Keratinocyte (primary cell): Measurements from ENCODE around the gene NUP133. TPM values are rescaled to one million over a fixed set of nuclear protein-coding genes. Genes with fewer than 3 reads are reported as not detected.
"Not testable (repeated sequence)": the region's sequence is repeated elsewhere in the genome, so short reads cannot be mapped to it uniquely, and the experiment has no call there.

Experiments
- DNase-seq: peaks from one replicate; pipeline ENCODE4 v3.0.0-alpha.2; 2011; ENCODE audit warnings: low read depth, missing footprints, low spot score
- FAIRE-seq: peaks from 2 replicates; lab custom pipeline; 2011; peaks lifted over from hg19 to GRCh38; lab: Jason Lieb, UNC
- H2AFZ ChIP-seq: 2 replicates; pipeline ENCODE4 v1.6.0; 2012; ENCODE audit warnings: low read length, control low read depth, inconsistent platforms; ENCODE audit not compliant: control insufficient read depth
- H3K27ac ChIP-seq: 2 replicates; pipeline ENCODE4 v1.5.1; 2011; ENCODE audit warnings: low read length; ENCODE audit not compliant: control insufficient read depth, insufficient read depth
- H3K27me3 ChIP-seq: 3 replicates; pipeline ENCODE4 v1.6.0; 2011; ENCODE audit warnings: low read length; ENCODE audit not compliant: control insufficient read depth, insufficient read depth; ENCODE audit errors: extremely low read depth
- H3K36me3 ChIP-seq, 2 experiments: 2 replicates in 1 of 2; 3 replicates in 1 of 2; pipeline ENCODE4 v1.5.1; 2011; ENCODE audit warnings: low read length in 2 of 2, mild to moderate bottlenecking in 1 of 2; ENCODE audit not compliant: control insufficient read depth in 2 of 2, insufficient read depth in 2 of 2; ENCODE audit errors: extremely low read depth in 1 of 2
- H3K4me1 ChIP-seq: 3 replicates; pipeline ENCODE4 v1.5.1; 2011; ENCODE audit warnings: low read length; ENCODE audit not compliant: control insufficient read depth, insufficient read depth; ENCODE audit errors: extremely low read depth
- H3K4me2 ChIP-seq: 3 replicates; pipeline ENCODE4 v1.6.0; 2011; ENCODE audit warnings: low read depth, low read length; ENCODE audit not compliant: control insufficient read depth, insufficient read depth; ENCODE audit errors: extremely low read depth
- H3K4me3 ChIP-seq, 3 experiments: fragments of 200-600 bp in 1 of 3; sonication (generic) in 1 of 3; 2 replicates in 2 of 3; 3 replicates in 1 of 3; pipeline ENCODE4 v1.5.1; 2011 to 2016; ENCODE audit warnings: low read length in 3 of 3, mild to moderate bottlenecking in 3 of 3, control low read depth in 2 of 3, inconsistent platforms in 1 of 3, low read depth in 1 of 3, mixed read lengths in 1 of 3, mixed run types in 1 of 3, moderate library complexity in 1 of 3; ENCODE audit not compliant: control insufficient read depth in 2 of 3, insufficient read depth in 2 of 3; ENCODE audit errors: extremely low read depth in 1 of 3
- H3K79me2 ChIP-seq: 2 replicates; pipeline ENCODE4 v1.6.0; 2012; ENCODE audit warnings: low read length; ENCODE audit not compliant: control insufficient read depth, insufficient read depth
- H3K9ac ChIP-seq: 3 replicates; pipeline ENCODE4 v1.6.0; 2011; ENCODE audit warnings: low read length; ENCODE audit not compliant: control insufficient read depth, insufficient read depth; ENCODE audit errors: extremely low read depth
- H3K9me1 ChIP-seq: 3 replicates; pipeline ENCODE4 v1.6.0; 2011; ENCODE audit warnings: low read length; ENCODE audit not compliant: control insufficient read depth, insufficient read depth; ENCODE audit errors: extremely low read depth
- H3K9me3 ChIP-seq: 2 replicates; pipeline ENCODE4 v1.5.1; 2012; ENCODE audit warnings: low read depth, low read length; ENCODE audit not compliant: control insufficient read depth
- H4K20me1 ChIP-seq: 3 replicates; pipeline ENCODE4 v1.6.0; 2011; ENCODE audit warnings: low read length; ENCODE audit not compliant: control insufficient read depth, insufficient read depth; ENCODE audit errors: extremely low read depth
- EZH2 ChIP-seq: IDR thresholded peaks from one replicate; pipeline ENCODE4 v1.6.1; 2012; ENCODE audit warnings: inconsistent platforms, mild to moderate bottlenecking, low read length, moderate library complexity
- dilution Hi-C: fragments of 300-500 bp; cut with MboI; formaldehyde crosslinking; loops from one replicate; pipeline ENCODE4 v1.7.0; 2020; ENCODE audit warnings: low sequenced_read_pairs; ENCODE audit not compliant: extremely low pct_ligation_motif_present
- polyA plus RNA-seq, 5 experiments: library from polyadenylated mRNA; depleted of rRNA in 3 of 5; stranded (reverse) in 3 of 5; stranded (forward) in 1 of 5; unstranded in 1 of 5; fragments of >200 nt; gene quantifications; 1 replicate in 1 of 5; 2 replicates in 3 of 5; 3 replicates in 1 of 5; pipeline versions ENCODE4 v1.2.1 to v1.2.3, GENCODE V29; 2011 to 2012; ENCODE audit warnings: missing spikeins in 2 of 5, low read depth in 1 of 5, low replicate concordance in 1 of 5
- TF ChIP-seq, protein P1 (sequence below), 3 experiments: IDR thresholded peaks in 1 of 3; conservative IDR thresholded peaks in 1 of 3; optimal IDR thresholded peaks in 1 of 3; 2 replicates in 2 of 3; 3 replicates in 1 of 3; pipeline versions ENCODE3 to v1.5.1; 2011; ENCODE audit warnings: low read length in 3 of 3, mild to moderate bottlenecking in 3 of 3, moderate library complexity in 2 of 3, control low read depth in 1 of 3, inconsistent platforms in 1 of 3; ENCODE audit not compliant: insufficient read depth in 2 of 3; ENCODE audit errors: extremely low read depth in 1 of 3

NUP133 gene
- polyA plus RNA-seq, 1 donor (not counting 4 experiments of a cell fraction or from before 2014, with no cell fraction given), result 25.2 TPM

DNA sequence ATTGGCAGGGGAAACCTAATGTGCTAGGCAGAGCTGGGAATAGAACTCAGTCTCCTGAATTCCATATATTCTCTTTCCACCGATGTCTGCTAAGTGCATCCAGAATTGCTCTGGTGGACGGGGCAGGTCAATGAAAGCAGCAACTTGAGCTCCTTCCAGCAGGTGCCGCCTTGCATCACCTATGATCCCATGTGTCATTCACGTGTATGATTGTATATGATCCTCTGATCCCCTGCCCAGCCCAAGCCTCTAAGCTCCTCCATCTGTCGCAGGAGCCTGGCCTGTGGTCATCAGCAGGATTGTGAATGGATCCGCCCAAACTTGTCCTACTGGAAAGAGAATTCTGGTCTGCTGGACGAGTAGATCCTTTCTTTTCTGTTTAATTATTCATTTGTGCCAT, 87.4 kb downstream of the NUP133 start:
- no peak overlapping the region for H3K4me2 ChIP-seq
- no peaks in the 10 kb centered on the region for H3K9me3 ChIP-seq
- no peaks in the 10 kb centered on the region for H3K36me3 ChIP-seq
- FAIRE-seq (no peak), DNase-seq (no peak)
- H3K9me1 ChIP-seq, result no peaks in the 10 kb centered on the region
- no peaks in the 10 kb centered on the region for H3K27me3 ChIP-seq
- dilution Hi-C loops, result no loop called here
- H3K4me1 ChIP-seq, result no peaks in the 10 kb centered on the region
- TF ChIP-seq, protein P1, sequence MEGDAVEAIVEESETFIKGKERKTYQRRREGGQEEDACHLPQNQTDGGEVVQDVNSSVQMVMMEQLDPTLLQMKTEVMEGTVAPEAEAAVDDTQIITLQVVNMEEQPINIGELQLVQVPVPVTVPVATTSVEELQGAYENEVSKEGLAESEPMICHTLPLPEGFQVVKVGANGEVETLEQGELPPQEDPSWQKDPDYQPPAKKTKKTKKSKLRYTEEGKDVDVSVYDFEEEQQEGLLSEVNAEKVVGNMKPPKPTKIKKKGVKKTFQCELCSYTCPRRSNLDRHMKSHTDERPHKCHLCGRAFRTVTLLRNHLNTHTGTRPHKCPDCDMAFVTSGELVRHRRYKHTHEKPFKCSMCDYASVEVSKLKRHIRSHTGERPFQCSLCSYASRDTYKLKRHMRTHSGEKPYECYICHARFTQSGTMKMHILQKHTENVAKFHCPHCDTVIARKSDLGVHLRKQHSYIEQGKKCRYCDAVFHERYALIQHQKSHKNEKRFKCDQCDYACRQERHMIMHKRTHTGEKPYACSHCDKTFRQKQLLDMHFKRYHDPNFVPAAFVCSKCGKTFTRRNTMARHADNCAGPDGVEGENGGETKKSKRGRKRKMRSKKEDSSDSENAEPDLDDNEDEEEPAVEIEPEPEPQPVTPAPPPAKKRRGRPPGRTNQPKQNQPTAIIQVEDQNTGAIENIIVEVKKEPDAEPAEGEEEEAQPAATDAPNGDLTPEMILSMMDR (optimal IDR thresholded peaks at IDR 0.05 in 1 of 3, IDR thresholded peaks at IDR 0.05 in 1 of 3, conservative IDR thresholded peaks at IDR 0.05 in 1 of 3; ENCODE audit: extremely low read depth in 1 of 3, insufficient read depth in 2 of 3, low read length in 3 of 3), result peak in 1 of 3 experiments; percentile 29
- TF ChIP-seq EZH2, result no peak
- H3K79me2 ChIP-seq, result no peaks in the 10 kb centered on the region
- H4K20me1 ChIP-seq, result no peaks in the 10 kb centered on the region
- H2AFZ ChIP-seq, result no peak overlapping the region
- no peak overlapping the region for H3K27ac ChIP-seq
- no peak overlapping the region for H3K9ac ChIP-seq
- H3K4me3 ChIP-seq, result no peak overlapping the region

DNA sequence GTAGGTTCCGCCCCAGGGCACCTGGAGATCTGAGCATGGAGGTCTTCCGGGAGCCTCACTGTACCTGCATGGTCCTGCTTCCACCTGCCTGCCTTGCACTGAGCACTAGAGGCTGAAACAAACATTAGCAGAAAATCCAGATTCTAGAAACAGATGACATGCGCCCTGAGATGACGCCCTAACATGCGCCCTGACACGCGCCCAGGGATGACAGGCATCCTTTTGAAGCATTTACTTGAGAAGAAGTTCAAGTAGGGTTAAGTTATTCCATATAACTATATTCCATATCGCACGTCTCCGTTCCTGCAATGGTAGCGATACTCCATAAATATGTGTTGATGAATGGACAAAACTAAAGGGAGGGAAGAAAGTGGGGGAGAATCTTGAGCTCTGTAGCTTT, 87.9 kb downstream of the NUP133 start:
- Histone ChIP-seq H3K79me2 (no peaks in the 10 kb centered on the region), H3K4me3 (no peak overlapping the region), H3K36me3 (no peaks in the 10 kb centered on the region), H3K4me1 (no peaks in the 10 kb centered on the region), H3K9me1 (no peaks in the 10 kb centered on the region), H2AFZ (no peak overlapping the region), H4K20me1 (no peaks in the 10 kb centered on the region), H3K4me2 (no peak overlapping the region), H3K9me3 (no peaks in the 10 kb centered on the region), H3K27ac (no peak overlapping the region), H3K9ac (no peak overlapping the region), H3K27me3 (no peaks in the 10 kb centered on the region)
- dilution Hi-C loops, result no loop called here
- no peak for FAIRE-seq
- DNase-seq, result no peak
- TF ChIP-seq EZH2, result no peak
- TF ChIP-seq, protein P1 (optimal IDR thresholded peaks at IDR 0.05 in 1 of 3, IDR thresholded peaks at IDR 0.05 in 1 of 3, conservative IDR thresholded peaks at IDR 0.05 in 1 of 3; ENCODE audit: extremely low read depth in 1 of 3, insufficient read depth in 2 of 3, low read length in 3 of 3), result no peak

DNA sequence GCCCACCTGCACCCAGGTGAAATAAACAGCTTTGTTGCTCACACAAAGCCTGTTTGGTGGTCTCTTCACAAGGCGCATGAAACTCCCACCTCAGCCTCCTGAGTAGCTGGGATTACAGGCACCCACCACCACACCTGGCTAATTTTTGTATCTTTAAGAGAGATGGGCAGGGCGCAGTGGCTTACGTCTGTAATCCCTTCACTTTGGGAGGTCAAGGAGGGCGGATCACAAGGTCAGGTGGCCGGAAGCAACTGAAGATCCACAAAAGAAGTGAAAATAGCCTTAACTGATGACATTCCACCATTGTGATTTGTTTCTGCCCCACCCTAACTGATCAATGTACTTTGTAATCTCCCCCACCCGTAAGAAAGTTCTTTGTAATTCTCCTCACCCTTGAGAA, 89.6 kb downstream of the NUP133 start:
- H3K36me3 ChIP-seq, H3K9ac ChIP-seq, H3K4me3 ChIP-seq, H2AFZ ChIP-seq, H4K20me1 ChIP-seq, H3K9me3 ChIP-seq, H3K79me2 ChIP-seq, H3K27me3 ChIP-seq, DNase-seq, FAIRE-seq, H3K27ac ChIP-seq, dilution Hi-C loops, H3K9me1 ChIP-seq, H3K4me2 ChIP-seq, H3K4me1 ChIP-seq: not testable (repeated sequence)

DNA sequence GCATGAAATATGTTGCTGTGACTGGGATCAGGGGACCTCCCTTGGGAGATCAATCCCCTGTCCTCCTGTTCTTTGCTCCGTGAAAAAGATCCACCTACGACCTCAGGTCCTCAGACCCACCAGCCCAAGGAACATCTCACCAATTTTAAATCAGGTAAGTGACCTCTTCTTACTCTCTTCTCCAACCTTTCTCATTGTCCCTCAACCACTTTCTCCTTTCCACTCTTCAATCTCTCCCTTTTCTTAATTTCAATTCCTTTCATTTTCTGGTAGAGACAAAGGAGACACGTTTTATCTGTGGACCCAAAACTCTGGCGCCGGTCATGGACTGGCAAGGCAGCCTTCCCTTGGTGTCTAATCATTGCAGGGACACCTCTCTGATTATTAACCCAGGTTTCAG, 95.3 kb downstream of the NUP133 start:
- H2AFZ ChIP-seq, H3K9me1 ChIP-seq, H3K4me3 ChIP-seq, H3K79me2 ChIP-seq, H3K9me3 ChIP-seq, H3K36me3 ChIP-seq, dilution Hi-C loops, H3K9ac ChIP-seq, H3K4me2 ChIP-seq, H3K27me3 ChIP-seq, DNase-seq, H4K20me1 ChIP-seq, FAIRE-seq, H3K27ac ChIP-seq: not testable (repeated sequence)
- H3K4me1 ChIP-seq, result peaks cover 23% of the 10 kb centered on the region
